Activated CD8-positive, alpha-beta memory T cell treated with anti-CD3 and anti-CD28 coated beads for 4 hours (primary cell): Measurements from ENCODE around the gene DIS3L.
"Not testable (repeated sequence)": the region's sequence is repeated elsewhere in the genome, so short reads cannot be mapped to it uniquely, and the experiment has no call there.

Experiments used
- DNase-seq, 2 donors: peaks; one replicate each; pipeline ENCODE4 v3.0.0-alpha.2; 2020; ENCODE audit warnings: low read depth in 2 of 2

DIS3L gene

GRCh38 chr15:66293419-66294156 lies at the start of gene DIS3L:
DIS3L (plus strand) TSS chr15:66293568; CDS start chr15:66293597, 29 bp downstream.
- peak; percentile 18 to 23 for DNase-seq

- DNase-seq, result not testable (repeated sequence)
Measured at GRCh38 chr15:66245832-66246231, 47.5 kb upstream of the DIS3L start.

GRCh38 chr15:66246937-66247336 lies 46.4 kb upstream of the DIS3L start:
- no peak for DNase-seq

GRCh38 chr15:66249605-66250174 lies 43.7 kb upstream of the DIS3L start:
- DNase-seq, result no peak

- no peak for DNase-seq
Measured at GRCh38 chr15:66251065-66251789, 42.1 kb upstream of the DIS3L start.

GRCh38 chr15:66251790-66252684 lies 41.3 kb upstream of the DIS3L start:
- no peak for DNase-seq

GRCh38 chr15:66252685-66253417 lies 40.5 kb upstream of the DIS3L start:
- DNase-seq, result no peak

GRCh38 chr15:66253418-66254088 lies 39.8 kb upstream of the DIS3L start, which contains the start of gene MEGF11:
MEGF11 (minus strand) TSS chr15:66253750; CDS start chr15:66128403, 125,347 bp downstream.
- DNase-seq, result no peak

- DNase-seq, result no peak
Measured at GRCh38 chr15:66254089-66254950, 39.0 kb upstream of the DIS3L start.

GRCh38 chr15:66254951-66255676 lies 38.3 kb upstream of the DIS3L start:
- no peak for DNase-seq

GRCh38 chr15:66256692-66257091 lies 36.7 kb upstream of the DIS3L start:
- no peak for DNase-seq

- no peak for DNase-seq
Measured at GRCh38 chr15:66261056-66261455, 32.3 kb upstream of the DIS3L start.

GRCh38 chr15:66262837-66263236 lies 30.5 kb upstream of the DIS3L start:
- DNase-seq, result not testable (repeated sequence)

GRCh38 chr15:66264859-66265513 lies 28.4 kb upstream of the DIS3L start:
- DNase-seq, result no peak

GRCh38 chr15:66269326-66270090 lies 23.9 kb upstream of the DIS3L start:
- no peak for DNase-seq

- DNase-seq, result no peak
Measured at GRCh38 chr15:66270932-66271331, 22.4 kb upstream of the DIS3L start.

- DNase-seq, result no peak
Measured at GRCh38 chr15:66275352-66275751, 18.0 kb upstream of the DIS3L start.
